Psoas muscle (tissue), 8 donors: ENCODE results near the gene PRIMA1. TPM values are rescaled to one million over a fixed set of nuclear protein-coding genes. Genes with fewer than 3 reads are reported as not detected.
A peak's percentile ranks its signal among the peaks of the same experiment; 100 is the strongest.

ENCODE experiments used
- ATAC-seq, 4 donors: fragments of 200-7000 bp; cut with Tn5 transposase; one replicate each; pipeline ENCODE4 v1.9.1; 2020; ENCODE audit warnings: moderate library complexity in 3 of 4, mild to moderate bottlenecking in 2 of 4
- DNase-seq, 2 donors: peaks; one replicate each; pipeline ENCODE4 v3.0.0-alpha.2; 2020
- H3K27ac ChIP-seq: fragments of 200-600 bp; one replicate; pipeline ENCODE4 v1.8.0; 2022
- H3K27me3 ChIP-seq, 3 donors: fragments of 200-600 bp in 1 of 3; one replicate each; pipeline versions ENCODE4 v1.6.1 to v1.8.0; 2013 to 2022; ENCODE audit warnings: low read length in 2 of 3, mild to moderate bottlenecking in 2 of 3, moderate library complexity in 1 of 3; ENCODE audit not compliant: insufficient read depth in 3 of 3
- H3K36me3 ChIP-seq, 2 donors: fragments of 200-600 bp in 1 of 2; one replicate each; pipeline versions ENCODE4 v1.6.1 to v1.8.0; 2013 to 2022; ENCODE audit warnings: low read depth in 1 of 2, mild to moderate bottlenecking in 1 of 2, moderate library complexity in 1 of 2; ENCODE audit not compliant: insufficient read depth in 1 of 2
- H3K4me1 ChIP-seq: fragments of 200-600 bp; one replicate; pipeline ENCODE4 v1.8.0; 2022
- H3K4me3 ChIP-seq: fragments of 200-600 bp; one replicate; pipeline ENCODE4 v1.8.0; 2022; ENCODE audit warnings: mild to moderate bottlenecking
- H3K9me3 ChIP-seq: fragments of 200-600 bp; one replicate; pipeline ENCODE4 v1.8.0; 2022
- WGBS, 3 donors: extraction: QIAGEN DNeasy Blood & Tissue Kit; methylation state at CpG; one replicate each; pipeline versions ENCODE4 v1.1.6 to v1.1.7; 2013; 5-methylcytosine and 5-hydroxymethylcytosine counted together
- intact Hi-C, 2 donors: fragments of 100-400 bp; cut with DNase I; formaldehyde crosslinking; loops; one replicate each; pipeline versions ENCODE4 v1.11.0 to v1.14.2; 2022
- polyA plus RNA-seq, 3 donors: library from polyadenylated mRNA; stranded (reverse); fragments of 200-250 nt; gene quantifications; one replicate each; pipeline ENCODE4 v1.2.3, GENCODE V29; 2013
- total RNA-seq, 4 donors: library from RNA; stranded (reverse); fragmentation: NEBNext Ultra II Directional in 2 of 4; extraction: Animal tissue kit (Norgen Biotek cat#: 25700) in 2 of 4; gene quantifications; one replicate each; pipeline versions ENCODE4 v1.2.1 to v1.2.4, GENCODE V29; 2021 to 2023
- TF ChIP-seq, protein P1 (sequence below): fragments of 200-600 bp; IDR thresholded peaks from one replicate; pipeline ENCODE4 v1.8.0; 2022; ENCODE audit warnings: antibody characterized with exemption
- donor health status: healthy with polysubstance abuse.
- donor health status: DM: no; HTN: no; CAD: no; lungs with moderate emphysema.
- donor health status: Bipolar disorder and iron deficiency.
- donor health status: healthy.
- donor health status: DM: yes; HTN: yes; CAD: no.
- donor health status: DM: no; HTN: no; CAD: no.
- donor health status: DM: no; HTN: no; CAD: no.
- donor health status: DM: yes; HTN: yes; CAD: no.

Gene PRIMA1
- total and polyA plus RNA-seq, 7 donors: 0.17 to 0.77 (median 0.19) TPM

DNA sequence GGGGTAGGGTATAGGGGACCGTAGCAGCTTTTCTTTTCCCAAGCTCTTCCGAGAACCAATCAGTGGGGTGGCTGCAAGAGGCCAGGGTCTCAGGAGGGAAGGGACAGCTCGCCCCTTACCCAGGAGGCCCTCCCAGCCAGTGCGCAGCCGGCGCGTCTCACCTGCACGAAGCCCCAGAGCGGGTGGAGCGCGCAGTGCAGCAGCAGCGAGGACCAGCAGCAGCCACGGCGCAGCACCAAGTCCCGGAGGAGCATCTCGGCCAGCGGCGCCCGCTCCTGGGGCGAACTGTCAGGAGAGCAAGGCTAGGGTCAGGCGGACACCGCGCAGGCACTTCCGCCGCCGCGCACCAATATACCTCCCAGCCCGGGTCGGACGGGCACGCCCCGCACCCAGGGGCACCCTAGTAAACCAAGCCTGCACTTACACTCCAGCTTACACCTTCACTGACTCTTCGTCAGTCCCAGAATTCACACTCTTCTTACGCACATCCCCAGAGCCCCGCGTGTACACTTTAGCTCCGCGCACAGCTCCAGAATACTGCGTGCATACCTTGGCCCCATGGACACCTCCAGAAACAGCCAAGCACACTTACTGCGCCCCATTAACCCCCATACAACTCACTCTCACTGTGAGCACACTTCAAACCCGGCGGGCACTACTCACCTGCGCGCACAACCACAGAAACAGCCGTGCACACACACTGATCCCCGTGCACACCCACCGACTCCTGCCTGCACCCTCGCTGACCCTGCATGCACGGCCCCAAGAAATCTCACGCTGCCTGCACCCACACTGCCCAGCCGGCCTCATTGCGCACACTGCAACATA is 606 bp downstream of the PRIMA1 start:
- intact Hi-C loops: loop anchor here (2.0 to 10.0 kb wide), 3 partner anchors 117 to 133 kb away; no protein-coding TSS in a partner anchor
- TF ChIP-seq, protein P1, sequence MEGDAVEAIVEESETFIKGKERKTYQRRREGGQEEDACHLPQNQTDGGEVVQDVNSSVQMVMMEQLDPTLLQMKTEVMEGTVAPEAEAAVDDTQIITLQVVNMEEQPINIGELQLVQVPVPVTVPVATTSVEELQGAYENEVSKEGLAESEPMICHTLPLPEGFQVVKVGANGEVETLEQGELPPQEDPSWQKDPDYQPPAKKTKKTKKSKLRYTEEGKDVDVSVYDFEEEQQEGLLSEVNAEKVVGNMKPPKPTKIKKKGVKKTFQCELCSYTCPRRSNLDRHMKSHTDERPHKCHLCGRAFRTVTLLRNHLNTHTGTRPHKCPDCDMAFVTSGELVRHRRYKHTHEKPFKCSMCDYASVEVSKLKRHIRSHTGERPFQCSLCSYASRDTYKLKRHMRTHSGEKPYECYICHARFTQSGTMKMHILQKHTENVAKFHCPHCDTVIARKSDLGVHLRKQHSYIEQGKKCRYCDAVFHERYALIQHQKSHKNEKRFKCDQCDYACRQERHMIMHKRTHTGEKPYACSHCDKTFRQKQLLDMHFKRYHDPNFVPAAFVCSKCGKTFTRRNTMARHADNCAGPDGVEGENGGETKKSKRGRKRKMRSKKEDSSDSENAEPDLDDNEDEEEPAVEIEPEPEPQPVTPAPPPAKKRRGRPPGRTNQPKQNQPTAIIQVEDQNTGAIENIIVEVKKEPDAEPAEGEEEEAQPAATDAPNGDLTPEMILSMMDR: no peak
- H3K4me1 ChIP-seq: no peaks in the 10 kb centered on the region
- H3K9me3 ChIP-seq: no peaks in the 10 kb centered on the region
- no peaks in the 10 kb centered on the region for H3K36me3 ChIP-seq
- H3K27ac ChIP-seq: no peak overlapping the region
- H3K27me3 ChIP-seq: peaks cover 0 to 15% (median 0%) of the 10 kb centered on the region in 3 donors
- ATAC-seq (no peak), DNase-seq (no peak)
- WGBS, 3 donors: 52 to 64% (median 59%) methylated on average over 45 to 52 of the region's 52 CpGs
- H3K4me3 ChIP-seq: peak overlapping the region; percentile 66

- no peak for DNase-seq
- Histone ChIP-seq H3K36me3 (no peaks in the 10 kb centered on the region), H3K27ac (no peak overlapping the region), H3K4me1 (no peaks in the 10 kb centered on the region), H3K4me3 (no peak overlapping the region), H3K27me3 (peaks cover 0 to 15% (median 0%) of the 10 kb centered on the region in 3 donors), H3K9me3 (no peaks in the 10 kb centered on the region)
- 48 to 60% (median 60%) methylated on average over 4 of the region's 4 CpGs for WGBS, 3 donors
- ATAC-seq: no peak
- intact Hi-C loops: loop anchor here (10.0 kb wide), 2 partner anchors 119 to 131 kb away; no protein-coding TSS in a partner anchor
- TF ChIP-seq, protein P1: no peak
Observed at GRCh38 chr14:93785423-93785822, 2.9 kb downstream of the PRIMA1 start.

GRCh38 chr14:93784878-93785277 is 3.4 kb downstream of the PRIMA1 start:
- H3K9me3 ChIP-seq: no peaks in the 10 kb centered on the region
- DNase-seq (no peak), ATAC-seq (no peak)
- no peaks in the 10 kb centered on the region for H3K36me3 ChIP-seq
- intact Hi-C loops: loop anchor here (10.0 kb wide), 2 partner anchors 120 to 130 kb away; no protein-coding TSS in a partner anchor
- H3K27me3 ChIP-seq: peaks cover 0 to 15% (median 0%) of the 10 kb centered on the region in 3 donors
- no peaks in the 10 kb centered on the region for H3K4me1 ChIP-seq
- no peak overlapping the region for H3K4me3 ChIP-seq
- H3K27ac ChIP-seq: no peak overlapping the region
- TF ChIP-seq, protein P1: no peak
- WGBS, 3 donors: 57 to 62% (median 59%) methylated on average over 3 of the region's 3 CpGs

GRCh38 chr14:93780813-93781400 is 7.4 kb downstream of the PRIMA1 start:
- ATAC-seq: no peak

More at GRCh38 chr14:93780813-93781400, 7.4 kb downstream of the PRIMA1 start:
- intact Hi-C loops: loop anchor here (10.0 kb wide), 2 partner anchors 124 to 126 kb away; no protein-coding TSS in a partner anchor
- WGBS, 3 donors: 68 to 76% (median 70%) methylated on average over 14 of the region's 14 CpGs
- H3K27ac ChIP-seq: no peak overlapping the region
- no peak for DNase-seq
- TF ChIP-seq, protein P1: no peak
- H3K36me3 ChIP-seq: no peaks in the 10 kb centered on the region
- H3K4me1 ChIP-seq: no peaks in the 10 kb centered on the region
- no peak overlapping the region for H3K4me3 ChIP-seq
- H3K9me3 ChIP-seq: no peaks in the 10 kb centered on the region
- no peaks in the 10 kb centered on the region for H3K27me3 ChIP-seq
